Measurements from ENCODE around the gene ATOX1. TPM values are rescaled to one million over a fixed set of nuclear protein-coding genes. Genes with fewer than 3 reads are reported as not detected.

ATOX1 gene
- total and polyA plus RNA-seq, 2 of the 4 experiments (the other 2 are of a cell fraction): 56.3 to 360 TPM

- intact Hi-C loops (cut with micrococcal nuclease) (no loop called here), in situ Hi-C loops (cut with MboI; ENCODE audit: low sequenced_read_pairs) (no loop called here), dilution Hi-C loops (cut with HindIII; ENCODE audit: low sequenced_read_pairs, unreplicated experiment) (no loop called here)
- H4K5ac ChIP-seq (ENCODE audit: low read depth, low read length): no peak overlapping the region
- POLR2A ChIA-PET (ENCODE audit: unreplicated experiment): no interaction called here
- no peak overlapping the region for H2AFZ ChIP-seq (replicated peaks; ENCODE audit: low read length, poor library complexity)
- H4K20me1 ChIP-seq (ENCODE audit: insufficient read depth, low read length): peaks cover 75% of the 10 kb centered on the region
- no peaks in the 10 kb centered on the region for H3K9me3 ChIP-seq (ENCODE audit: control insufficient read depth, insufficient read depth, low read length)
- H3K56ac ChIP-seq (ENCODE audit: extremely low read depth, insufficient read depth, low read length): no peak overlapping the region
- CTCF ChIA-PET: no interaction called here
- no peak overlapping the region for H2AK9ac ChIP-seq (replicated peaks; ENCODE audit: low read depth, low read length, poor library complexity)
- no peak overlapping the region for H2BK15ac ChIP-seq (ENCODE audit: low read depth, low read length)
- no peak overlapping the region for H3K4me3 ChIP-seq (ENCODE audit: insufficient read depth, low read depth, low read length)
- no peak overlapping the region for H2BK20ac ChIP-seq (ENCODE audit: low read depth, low read length)
- H3K27me3 ChIP-seq (ENCODE audit: control insufficient read depth, insufficient read depth, low read length): no peaks in the 10 kb centered on the region
- TF ChIP-seq CEBPB (IDR thresholded peaks at IDR 0.05; ENCODE audit: low read depth, low read length) (no peak), MAZ (IDR thresholded peaks at IDR 0.05; ENCODE audit: borderline replicate concordance, low read depth, low read length) (no peak), CTCF (conservative IDR thresholded peaks at IDR 0.05; ENCODE audit: low read depth, low read length) (no peak), RAD21 (IDR thresholded peaks at IDR 0.05; ENCODE audit: low read length) (no peak), RCOR1 (IDR thresholded peaks at IDR 0.05; ENCODE audit: insufficient replicate concordance, low read length) (no peak), MAFK (IDR thresholded peaks at IDR 0.05; ENCODE audit: low read depth, low read length) (no peak)
- no peak for ATAC-seq (ENCODE audit: low read depth)
- H3K23ac ChIP-seq (ENCODE audit: low read depth, low read length): no peak overlapping the region
- H3K18ac ChIP-seq (ENCODE audit: low read depth, low read length): no peak overlapping the region
- peaks cover 4% of the 10 kb centered on the region; the same call in 1 of the 2 replicates for H3K9me1 ChIP-seq (ENCODE audit: insufficient read depth, low read length)
- H4K91ac ChIP-seq (ENCODE audit: insufficient read depth, low read depth, low read length): no peak overlapping the region
- H3K4me2 ChIP-seq (ENCODE audit: low read depth, low read length): no peak overlapping the region
- H3K4ac ChIP-seq (ENCODE audit: low read depth, low read length): no peak overlapping the region
- no peak for DNase-seq
- H2BK5ac ChIP-seq (ENCODE audit: low read depth, low read length, poor library complexity, severe bottlenecking): no peak overlapping the region
- H3K36me3 ChIP-seq (ENCODE audit: control insufficient read depth, insufficient read depth, low read length): peaks cover 23% of the 10 kb centered on the region
- H2AK5ac ChIP-seq (ENCODE audit: low read depth, low read length): no peak overlapping the region
- H2BK120ac ChIP-seq (ENCODE audit: low read depth, low read length): no peak overlapping the region
- peaks cover 3% of the 10 kb centered on the region; the same call in 1 of the 2 replicates for H3K4me1 ChIP-seq (ENCODE audit: control insufficient read depth, insufficient read depth, low read length)
- BruUV-seq (replicated peaks): no TSS peak
- no peak overlapping the region for H4K8ac ChIP-seq (ENCODE audit: low read depth in 2 of 2, low read length in 2 of 2)
- no peak overlapping the region for H3K27ac ChIP-seq (ENCODE audit: insufficient read depth, low read length)
- H3K79me1 ChIP-seq (ENCODE audit: low read depth in 1 of 2, low read length in 2 of 2): peaks cover 18 to 36% of the 10 kb centered on the region in 2 experiments
- H3K9ac ChIP-seq (ENCODE audit: low read depth, low read length): no peak overlapping the region
- no CpG with 5 or more reads among the region's 4 CpGs for WGBS, 2 experiments (ENCODE audit: extremely low coverage in 2 of 2, insufficient read length in 1 of 2)
- H3K14ac ChIP-seq (replicated peaks; ENCODE audit: low read depth, low read length): no peak overlapping the region
Observed at GRCh38 chr5:151786468-151786867, 28.0 kb upstream of the ATOX1 start.

All from IMR-90 (cell line).